CD4-positive, alpha-beta T cell (primary cell): ENCODE data around the gene SNX1. TPM values are rescaled to one million over a fixed set of nuclear protein-coding genes. Genes with fewer than 3 reads are reported as not detected.

Experiments
- ATAC-seq: fragments of 200-7000 bp; cut with Tn5 transposase; one replicate; pipeline ENCODE4 v1.10.0; 2022; ENCODE audit warnings: mild to moderate bottlenecking; ENCODE audit not compliant: poor library complexity
- CTCF ChIA-PET: fragments of 350-600 bp; sonication (Branson Sonifier 250); formaldehyde crosslinking; loops from one replicate; lab custom pipeline; 2021; ENCODE audit warnings: antibody characterized with exemption, inconsistent platforms; lab: Charles Lee
- POLR2A ChIA-PET: fragments of 350-600 bp; sonication (Branson Sonifier 250); formaldehyde crosslinking; loops from one replicate; lab custom pipeline; 2021; ENCODE audit warnings: antibody characterized with exemption, inconsistent platforms; lab: Charles Lee
- DNase-seq, 14 experiments: peaks; one replicate each; pipeline ENCODE4 v3.0.0-alpha.2; 2013 to 2020; ENCODE audit warnings: mixed read lengths in 2 of 14
- H3K27ac ChIP-seq, 2 donors: one replicate each; pipeline versions ENCODE4 v1.5.1 to v1.7.0; 2013; ENCODE audit warnings: low read length in 2 of 2, low read depth in 1 of 2, mild to moderate bottlenecking in 1 of 2
- H3K27me3 ChIP-seq, 2 experiments: 1 replicate in 1 of 2; 2 replicates in 1 of 2; pipeline versions ENCODE4 v1.6.1 to v1.7.0; 2013; ENCODE audit warnings: low read length in 2 of 2, control low read depth in 1 of 2, mild to moderate bottlenecking in 1 of 2, moderate library complexity in 1 of 2; ENCODE audit not compliant: insufficient read depth in 2 of 2, control insufficient read depth in 1 of 2
- H3K36me3 ChIP-seq: one replicate; pipeline ENCODE4 v1.6.1; 2013; ENCODE audit warnings: low read length, control low read depth; ENCODE audit not compliant: insufficient read depth
- H3K4me1 ChIP-seq: one replicate; pipeline ENCODE4 v1.6.1; 2013; ENCODE audit warnings: low read length, control low read depth; ENCODE audit not compliant: insufficient read depth
- H3K4me3 ChIP-seq: one replicate; pipeline ENCODE4 v1.5.1; 2013; ENCODE audit warnings: mild to moderate bottlenecking, low read length, moderate library complexity
- H3K9me3 ChIP-seq, 2 experiments: 1 replicate in 1 of 2; 2 replicates in 1 of 2; pipeline versions ENCODE4 v1.6.1 to v1.7.0; 2013; ENCODE audit warnings: low read length in 2 of 2, mild to moderate bottlenecking in 2 of 2, control low read depth in 1 of 2, moderate library complexity in 1 of 2; ENCODE audit not compliant: control insufficient read depth in 1 of 2, insufficient read depth in 1 of 2
- H3K27ac Mint-ChIP-seq: one replicate; pipeline ENCODE4 v1.8.0; 2020; ENCODE audit warnings: mixed read lengths
- H3K27me3 Mint-ChIP-seq: one replicate; pipeline ENCODE4 v1.8.0; 2021; ENCODE audit warnings: mixed read lengths
- H3K36me3 Mint-ChIP-seq: one replicate; pipeline ENCODE4 v1.8.0; 2021; ENCODE audit warnings: low read depth, mixed read lengths
- H3K4me1 Mint-ChIP-seq: one replicate; pipeline ENCODE4 v1.8.0; 2021; ENCODE audit warnings: low read depth, mixed read lengths
- H3K4me3 Mint-ChIP-seq: one replicate; pipeline ENCODE4 v1.8.0; 2020; ENCODE audit warnings: mild to moderate bottlenecking, mixed read lengths
- H3K9me3 Mint-ChIP-seq: one replicate; pipeline ENCODE4 v1.8.0; 2020; ENCODE audit warnings: mixed read lengths
- intact Hi-C, 2 experiments: fragments of 100-400 bp; cut with DNase I in 1 of 2; cut with micrococcal nuclease in 1 of 2; formaldehyde crosslinking; loops; one replicate each; pipeline versions ENCODE4 v1.15.1 to v1.9.0; 2023 to 2025; cut with DNase I, micrococcal nuclease
- total RNA-seq, 174 experiments: library from RNA in 2 of 174; stranded (reverse) in 2 of 174; gene quantifications; one replicate each; pipeline ENCODE4 v1.2.3 and lab custom pipeline; 2021 to 2026
- TF ChIP-seq, protein P1 (sequence below): fragments of 200-600 bp; IDR thresholded peaks from one replicate; pipeline ENCODE4 v1.8.0; 2022; ENCODE audit warnings: antibody characterized with exemption, mild to moderate bottlenecking

SNX1 gene
- total RNA-seq, 2 experiments from 2014 or later, result 57.0 to 61.1 TPM

DNA sequence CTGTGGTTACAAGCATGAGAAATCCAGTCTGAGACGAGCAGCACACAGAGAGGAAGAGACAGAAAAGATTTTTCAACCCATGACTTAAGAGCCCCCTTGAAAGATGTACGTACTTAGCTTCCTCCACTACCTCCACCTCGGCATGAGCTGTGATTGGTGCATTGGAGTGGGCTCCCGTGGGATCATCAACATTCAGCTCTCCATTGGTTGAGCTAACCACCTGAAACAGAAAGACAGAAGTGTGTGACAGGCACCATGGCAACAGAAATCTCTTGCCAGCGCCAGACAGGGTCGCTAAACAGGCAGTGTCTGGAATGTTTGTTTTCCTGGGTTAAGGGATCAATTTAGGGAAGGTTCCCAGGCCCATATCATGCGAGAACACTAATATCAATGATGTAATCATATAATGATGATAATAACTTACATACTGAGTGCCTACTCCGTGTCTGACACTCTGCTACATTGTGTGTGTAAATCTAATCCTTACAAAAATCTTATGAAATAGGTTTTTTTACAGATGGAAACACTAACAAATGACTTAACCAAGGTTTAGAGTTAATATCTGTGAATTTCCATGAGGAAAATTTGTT is 84.5 kb downstream of the SNX1 start:
- Mint-ChIP-seq H3K27ac (no peak overlapping the region), H3K27me3 (no peaks in the 10 kb centered on the region), H3K9me3 (no peaks in the 10 kb centered on the region), H3K4me3 (no peak overlapping the region), H3K4me1 (no peaks in the 10 kb centered on the region), H3K36me3 (peaks cover 55% of the 10 kb centered on the region)
- TF ChIP-seq, protein P1, sequence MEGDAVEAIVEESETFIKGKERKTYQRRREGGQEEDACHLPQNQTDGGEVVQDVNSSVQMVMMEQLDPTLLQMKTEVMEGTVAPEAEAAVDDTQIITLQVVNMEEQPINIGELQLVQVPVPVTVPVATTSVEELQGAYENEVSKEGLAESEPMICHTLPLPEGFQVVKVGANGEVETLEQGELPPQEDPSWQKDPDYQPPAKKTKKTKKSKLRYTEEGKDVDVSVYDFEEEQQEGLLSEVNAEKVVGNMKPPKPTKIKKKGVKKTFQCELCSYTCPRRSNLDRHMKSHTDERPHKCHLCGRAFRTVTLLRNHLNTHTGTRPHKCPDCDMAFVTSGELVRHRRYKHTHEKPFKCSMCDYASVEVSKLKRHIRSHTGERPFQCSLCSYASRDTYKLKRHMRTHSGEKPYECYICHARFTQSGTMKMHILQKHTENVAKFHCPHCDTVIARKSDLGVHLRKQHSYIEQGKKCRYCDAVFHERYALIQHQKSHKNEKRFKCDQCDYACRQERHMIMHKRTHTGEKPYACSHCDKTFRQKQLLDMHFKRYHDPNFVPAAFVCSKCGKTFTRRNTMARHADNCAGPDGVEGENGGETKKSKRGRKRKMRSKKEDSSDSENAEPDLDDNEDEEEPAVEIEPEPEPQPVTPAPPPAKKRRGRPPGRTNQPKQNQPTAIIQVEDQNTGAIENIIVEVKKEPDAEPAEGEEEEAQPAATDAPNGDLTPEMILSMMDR, result no peak
- no peak for DNase-seq
- Histone ChIP-seq H3K27ac (no peak overlapping the region), H3K27me3 (no peaks in the 10 kb centered on the region), H3K4me1 (no peaks in the 10 kb centered on the region), H3K9me3 (no peaks in the 10 kb centered on the region), H3K36me3 (peaks cover 43% of the 10 kb centered on the region), H3K4me3 (no peak overlapping the region)
- ChIA-PET POLR2A (no interaction called here), CTCF (no interaction called here)
- intact Hi-C loops, result no loop called here
- ATAC-seq, result no peak

DNA sequence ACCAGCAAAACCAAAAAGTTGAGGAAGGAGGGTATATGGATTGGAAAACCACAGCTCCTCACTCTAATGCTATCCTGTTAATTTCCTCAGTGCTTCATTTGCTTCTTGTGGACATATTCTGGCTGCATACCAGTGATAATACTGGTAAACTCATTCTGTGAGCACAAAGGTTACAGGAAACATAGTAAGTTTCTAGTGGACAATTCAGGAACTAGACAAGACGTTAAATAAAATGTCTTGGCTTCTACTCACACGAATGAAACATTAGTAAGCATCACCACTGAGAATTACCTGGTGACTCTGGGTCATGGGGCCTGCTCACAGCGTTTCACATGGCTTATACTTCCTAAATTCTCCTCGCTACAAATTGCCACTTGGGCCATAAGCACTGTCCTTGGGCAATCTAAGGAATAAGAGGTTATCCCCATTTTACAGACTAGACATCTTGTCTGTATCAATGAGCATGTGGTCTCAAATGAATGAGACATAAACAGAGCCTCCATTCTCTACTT is 87.1 kb downstream of the SNX1 start:
- Mint-ChIP-seq H3K4me1 (no peaks in the 10 kb centered on the region), H3K9me3 (no peaks in the 10 kb centered on the region), H3K27ac (no peak overlapping the region), H3K36me3 (peaks cover 54% of the 10 kb centered on the region), H3K27me3 (no peaks in the 10 kb centered on the region), H3K4me3 (no peak overlapping the region)
- DNase-seq (no peak), ATAC-seq (no peak)
- intact Hi-C loops, result no loop called here
- POLR2A ChIA-PET, result no interaction called here
- H3K27ac ChIP-seq, result no peak overlapping the region
- CTCF ChIA-PET, result no interaction called here
- TF ChIP-seq, protein P1, result no peak
- H3K4me3 ChIP-seq, result no peak overlapping the region
- no peaks in the 10 kb centered on the region for H3K9me3 ChIP-seq
- no peaks in the 10 kb centered on the region for H3K27me3 ChIP-seq
- H3K36me3 ChIP-seq, result peaks cover 41% of the 10 kb centered on the region
- H3K4me1 ChIP-seq, result no peaks in the 10 kb centered on the region

DNA sequence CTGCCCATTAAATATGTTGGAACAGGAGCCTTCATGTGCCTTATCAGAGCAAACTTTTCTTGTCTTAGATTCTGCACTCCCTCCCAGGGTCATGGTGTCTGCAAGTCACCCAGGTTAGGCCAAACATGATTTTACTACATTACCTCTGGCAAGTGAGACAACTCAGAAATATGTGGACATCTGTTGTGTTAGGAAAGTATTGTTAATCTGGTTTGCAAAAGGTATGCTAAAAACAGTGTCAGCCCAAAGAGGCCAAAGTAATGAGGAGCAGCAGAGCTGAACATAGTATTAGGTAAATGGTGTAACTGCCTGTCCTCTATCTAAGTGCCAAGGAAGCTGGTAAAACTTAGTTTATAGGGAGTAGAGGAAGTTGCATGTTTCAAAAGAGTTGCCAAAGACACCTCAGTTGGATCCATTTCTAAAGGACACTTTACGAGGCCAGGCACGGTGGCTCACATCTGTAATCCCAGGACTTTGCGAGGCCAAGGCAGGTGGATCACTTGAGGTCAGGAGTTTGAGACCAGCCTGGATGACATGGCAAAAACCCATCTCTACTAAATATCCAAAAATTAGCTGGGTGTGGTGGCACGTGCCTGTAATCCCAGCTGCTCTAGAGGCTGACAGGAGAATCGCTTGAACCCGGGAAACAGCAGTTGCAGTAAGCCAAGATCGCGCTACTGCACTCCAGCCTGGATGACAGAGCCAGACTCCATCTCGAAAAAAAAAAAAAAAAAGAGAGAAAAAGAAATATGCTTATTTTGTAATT is 89.5 kb downstream of the SNX1 start:
- POLR2A ChIA-PET, result interaction anchor here (0.6 to 0.7 kb wide), 2 partner anchors 150 to 1532 kb away, joined by 3 read pairs; no protein-coding TSS in a partner anchor
- H3K27ac Mint-ChIP-seq, result no peak overlapping the region

More for the DNA sequence above, 89.5 kb downstream of the SNX1 start:
- Mint-ChIP-seq H3K4me1 (no peaks in the 10 kb centered on the region), H3K36me3 (peaks cover 53% of the 10 kb centered on the region), H3K9me3 (no peaks in the 10 kb centered on the region), H3K27me3 (no peaks in the 10 kb centered on the region), H3K4me3 (no peak overlapping the region)
- Histone ChIP-seq H3K9me3 (no peaks in the 10 kb centered on the region), H3K4me3 (no peak overlapping the region), H3K36me3 (peaks cover 33% of the 10 kb centered on the region), H3K27me3 (no peaks in the 10 kb centered on the region), H3K27ac (no peak overlapping the region), H3K4me1 (peaks cover 3% of the 10 kb centered on the region)
- DNase-seq (no peak), ATAC-seq (no peak)
- CTCF ChIA-PET, result no interaction called here
- intact Hi-C loops, result no loop called here
- TF ChIP-seq, protein P1, result no peak
